K562 (cell line): ENCODE results near the gene GABRG2. TPM values are rescaled to one million over a fixed set of nuclear protein-coding genes. Genes with fewer than 3 reads are reported as not detected.

Experiments
- ATAC-seq: fragments of 200-7000 bp; cut with Tn5 transposase; 3 replicates; pipeline ENCODE4 v1.9.1; 2020; ENCODE audit warnings: moderate library complexity
- BruUV-seq: library from RNA; stranded (reverse); fragments of 400-500 nt; replicated peaks from 2 replicates; lab custom pipeline; 2021; lab: Mats Ljungman, UMichigan
- CTCF ChIA-PET: fragments of 300-600 bp; formaldehyde crosslinking; extraction: SDS; loops from one replicate; lab custom pipeline; 2021; ENCODE audit warnings: low intra/inter-chr PET ratio; lab: Yijun Ruan, JAX
- POLR2A ChIA-PET: fragments of 300-600, 350-650 bp; sonication (Branson Sonifier 250); formaldehyde crosslinking; extraction: SDS; loops from one replicate; lab custom pipeline; 2021; ENCODE audit warnings: antibody characterized with exemption, inconsistent platforms; lab: Yijun Ruan, JAX
- DNase-seq, 4 experiments: peaks; one replicate each; pipeline versions ENCODE4 v3.0.0 to v3.0.0-alpha.2; 2011 to 2018; ENCODE audit warnings: low spot score in 3 of 4, mixed read lengths in 3 of 4; ENCODE audit errors: extremely low read depth in 1 of 4
- FAIRE-seq: peaks from 2 replicates; lab custom pipeline; 2011; peaks lifted over from hg19 to GRCh38; lab: Jason Lieb, UNC
- H2AFZ ChIP-seq: 2 replicates; pipeline ENCODE4 v1.6.0; 2011; ENCODE audit warnings: low read depth, low read length, control low read depth, inconsistent platforms
- H3K27ac ChIP-seq: fragments of 200-600 bp; 3 replicates; pipeline ENCODE4 v1.8.0; 2011; ENCODE audit warnings: low read depth, mild to moderate bottlenecking, control low read depth, inconsistent platforms, low read length, moderate library complexity, mixed read lengths; ENCODE audit errors: extremely low read depth
- H3K27me3 ChIP-seq, 2 experiments: fragments of 300-600 bp in 1 of 2; 2 replicates in 1 of 2; 3 replicates in 1 of 2; pipeline versions ENCODE4 v1.6.0 to v1.8.0; 2011; ENCODE audit warnings: inconsistent platforms in 2 of 2, low read length in 2 of 2, mild to moderate bottlenecking in 1 of 2, mixed read lengths in 1 of 2, moderate library complexity in 1 of 2; ENCODE audit not compliant: control insufficient read depth in 2 of 2, insufficient read depth in 2 of 2
- H3K36me3 ChIP-seq: fragments of 300-600 bp; 3 replicates; pipeline ENCODE4 v1.8.0; 2011; ENCODE audit warnings: mild to moderate bottlenecking, low read length, inconsistent platforms; ENCODE audit not compliant: control insufficient read depth, insufficient read depth
- H3K4me1 ChIP-seq, 2 experiments: fragments of 200-600 bp in 1 of 2; replicated peaks in 1 of 2; 2 replicates in 1 of 2; 3 replicates in 1 of 2; pipeline versions ENCODE4 v1.5.1 to v1.8.0; 2011; ENCODE audit warnings: inconsistent platforms in 2 of 2, low read length in 2 of 2, mild to moderate bottlenecking in 1 of 2, mixed read lengths in 1 of 2, moderate library complexity in 1 of 2; ENCODE audit not compliant: control insufficient read depth in 2 of 2, insufficient read depth in 2 of 2
- H3K4me2 ChIP-seq: 2 replicates; pipeline ENCODE4 v1.6.1; 2011; ENCODE audit warnings: low read length, control low read depth, inconsistent platforms, mixed read lengths; ENCODE audit not compliant: insufficient read depth
- H3K4me3 ChIP-seq: fragments of 200-600 bp; sonication (generic), shearing (Covaris generic); 2 replicates; pipeline ENCODE4 v1.5.1; 2016; ENCODE audit warnings: control low read depth, inconsistent platforms
- H3K79me2 ChIP-seq: fragments of 200-600 bp; 3 replicates; pipeline ENCODE4 v1.8.0; 2011; ENCODE audit warnings: low read length, inconsistent platforms; ENCODE audit not compliant: control insufficient read depth, insufficient read depth
- H3K9ac ChIP-seq, 2 experiments: 2 replicates each; pipeline versions ENCODE4 v1.6.0 to v1.6.1; 2011; ENCODE audit warnings: low read depth in 2 of 2, low read length in 2 of 2, control low read depth in 1 of 2, inconsistent platforms in 1 of 2, mild to moderate bottlenecking in 1 of 2, mixed read lengths in 1 of 2; ENCODE audit not compliant: insufficient read depth in 1 of 2
- H3K9me1 ChIP-seq: one replicate; pipeline ENCODE4 v1.6.0; 2011; ENCODE audit warnings: inconsistent platforms, mild to moderate bottlenecking, low read length, moderate library complexity; ENCODE audit not compliant: control insufficient read depth, insufficient read depth
- H3K9me3 ChIP-seq: replicated peaks from 2 replicates; pipeline ENCODE4 v1.5.1; 2011; ENCODE audit warnings: low read depth, low read length, inconsistent platforms; ENCODE audit not compliant: control insufficient read depth, insufficient read depth
- H4K20me1 ChIP-seq: replicated peaks from 2 replicates; pipeline ENCODE4 v1.6.1; 2011; ENCODE audit warnings: low read length, inconsistent platforms, mixed read lengths; ENCODE audit not compliant: control insufficient read depth, insufficient read depth
- CBX3 ChIP-seq, 2 experiments: IDR thresholded peaks; 1 replicate in 1 of 2; 2 replicates in 1 of 2; pipeline ENCODE4 v1.6.1; 2012; ENCODE audit warnings: inconsistent platforms in 2 of 2, low read length in 2 of 2, borderline replicate concordance in 1 of 2, control low read depth in 1 of 2
- EP400 ChIP-seq: fragments of 450-650 bp; IDR thresholded peaks from 2 replicates; pipeline ENCODE4 v1.6.1; 2017; ENCODE audit warnings: antibody characterized with exemption, mild to moderate bottlenecking, moderate library complexity
- HNRNPK ChIP-seq: fragments of 200-400 bp; formaldehyde crosslinking; IDR thresholded peaks from one replicate; pipeline ENCODE4 v1.6.1; 2018; ENCODE audit warnings: mild to moderate bottlenecking, low read depth, low read length; ENCODE audit not compliant: poor library complexity, severe bottlenecking
- KLF6 ChIP-seq: fragments of 250-450 bp; sonication (Bioruptor Pico); IDR thresholded peaks from 2 replicates; pipeline ENCODE4 v1.4.0; 2020; ENCODE audit warnings: mild to moderate bottlenecking, moderate library complexity, borderline replicate concordance
- POLR3A ChIP-seq: IDR thresholded peaks from 2 replicates; pipeline ENCODE4 v1.6.1; 2011; ENCODE audit warnings: borderline replicate concordance, mild to moderate bottlenecking, moderate library complexity; ENCODE audit not compliant: insufficient read length, insufficient read depth; ENCODE audit errors: extremely low read depth
- PRPF4 ChIP-seq: fragments of 200-400 bp; formaldehyde crosslinking; IDR thresholded peaks from one replicate; pipeline ENCODE4 v1.6.1; 2017; ENCODE audit warnings: low read length, low read depth, mild to moderate bottlenecking; ENCODE audit not compliant: insufficient read depth, poor library complexity, severe bottlenecking
- RUNX1 ChIP-seq: sonication (generic); IDR thresholded peaks from 2 replicates; pipeline ENCODE4 v1.6.1; 2016; ENCODE audit warnings: antibody characterized with exemption, low read depth
- SNIP1 ChIP-seq: fragments of 450-650 bp; IDR thresholded peaks from 2 replicates; pipeline ENCODE4 v1.7.1; 2017; ENCODE audit warnings: low read depth, mild to moderate bottlenecking
- TAL1 ChIP-seq: fragments of 450-650 bp; IDR thresholded peaks from 2 replicates; pipeline ENCODE4 v1.6.1; 2016; ENCODE audit warnings: mild to moderate bottlenecking
- WGBS: fragments of 100-300 bp; shearing (Covaris generic); methylation state at CpG from one replicate; pipeline ENCODE4 v1.1.6; 2016; ENCODE audit warnings: low coverage, mixed read lengths; ENCODE audit not compliant: insufficient coverage; ENCODE audit errors: missing lambda C conversion rate; 5-methylcytosine and 5-hydroxymethylcytosine counted together
- in situ Hi-C: fragments of 300-500 bp; cut with MboI; formaldehyde crosslinking; loops from 4 replicates; pipeline ENCODE4 v1.15.0; 2018; ENCODE audit warnings: inconsistent platforms, mixed read lengths
- intact Hi-C: fragments of 100-400 bp; cut with micrococcal nuclease; formaldehyde crosslinking; loops from 2 replicates; pipeline ENCODE4 v1.14.2; 2022
- polyA plus RNA-seq, 8 experiments: library from polyadenylated mRNA; depleted of rRNA in 4 of 8; stranded (reverse) in 5 of 8; unstranded in 3 of 8; fragments of >200 nt; fragmentation: Nextera tagmentation in 2 of 8; fragmentation: Illumina TruSeq in 1 of 8; extraction: Ambion mirVana in 2 of 8; extraction: Trizol in 1 of 8; gene quantifications; 2 replicates each; pipeline versions ENCODE4 v1.2.1 to v1.2.3, GENCODE V29; 2011 to 2014; ENCODE audit warnings: inconsistent platforms in 1 of 8, missing spikeins in 1 of 8
- total RNA-seq, 7 experiments: library from RNA; depleted of rRNA in 6 of 7; stranded (reverse); fragments of >200 nt in 6 of 7; fragmentation: Illumina TruSeq in 2 of 7; extraction: Trizol in 2 of 7; gene quantifications; 2 replicates each; pipeline versions ENCODE4 v1.2.1 to v1.2.3, GENCODE V29; 2011 to 2021; ENCODE audit warnings: low replicate concordance in 1 of 7

The GABRG2 gene
- total and polyA plus RNA-seq, 9 of the 15 experiments (the other 6 are each of a cell fraction or from before 2014, with no cell fraction given): 0.03 to 1.2 (median 0.30) TPM; not detected in 3

GRCh38 chr5:162026803-162027202, 40.8 kb upstream of the GABRG2 start:
- POLR2A ChIA-PET: no interaction called here
- Histone ChIP-seq H3K4me2 (no peak overlapping the region), H3K27ac (no peak overlapping the region), H3K4me1 (no peaks in the 10 kb centered on the region), H3K4me3 (no peak overlapping the region), H2AFZ (no peak overlapping the region), H3K9me1 (no peaks in the 10 kb centered on the region), H3K9me3 (no peaks in the 10 kb centered on the region), H3K9ac (no peak overlapping the region), H3K36me3 (no peaks in the 10 kb centered on the region), H3K79me2 (no peaks in the 10 kb centered on the region), H3K27me3 (no peaks in the 10 kb centered on the region), H4K20me1 (no peaks in the 10 kb centered on the region)
- no TSS peak for BruUV-seq
- CTCF ChIA-PET: interaction anchor here (0.7 kb wide), 1 partner anchor 1468 kb away, joined by 3 read pairs; no protein-coding TSS in a partner anchor
- DNase-seq (no peak), FAIRE-seq (no peak), ATAC-seq (no peak)
- no peak for TF ChIP-seq PRPF4
- TF ChIP-seq KLF6 (CRISPR knock-in tag): no peak
- TF ChIP-seq EP400: no peak
- no peak for TF ChIP-seq TAL1
- TF ChIP-seq SNIP1: no peak
- no peak for TF ChIP-seq CBX3 (IDR thresholded peaks at IDR 0.05; ENCODE audit: borderline replicate concordance in 1 of 2, low read length in 2 of 2)
- no peak for TF ChIP-seq HNRNPK
- no peak for TF ChIP-seq RUNX1
- TF ChIP-seq POLR3A: no peak
- intact Hi-C loops: no loop called here
- in situ Hi-C loops: no loop called here
- WGBS: 2% methylated on average over 4 of the region's 4 CpGs
